Pancreas (tissue), 10 donors: Measurements from ENCODE around the gene DHRS4L2. TPM values are rescaled to one million over a fixed set of nuclear protein-coding genes. Genes with fewer than 3 reads are reported as not detected.
"Not testable (repeated sequence)": the region's sequence is repeated elsewhere in the genome, so short reads cannot be mapped to it uniquely, and the experiment has no call there.

Source experiments
- ATAC-seq, 4 donors: fragments of 200-7000 bp; cut with Tn5 transposase; one replicate each; pipeline versions ENCODE4 v1.8.0 to v1.9.1; 2020; ENCODE audit warnings: mild to moderate bottlenecking in 4 of 4, moderate library complexity in 4 of 4
- DNase-seq, 6 donors: peaks; one replicate each; pipeline ENCODE4 v3.0.0-alpha.2; 2020
- FAIRE-seq: peaks from 2 replicates; lab custom pipeline; 2012; peaks lifted over from hg19 to GRCh38; lab: Jason Lieb, UNC
- H3K27ac ChIP-seq, 4 donors: fragments of 200-600 bp; sonication (generic); 1 replicate in 3 of 4; 2 replicates in 1 of 4; pipeline versions ENCODE4 v1.5.0 to v1.8.0; 2020
- H3K27me3 ChIP-seq, 4 donors: fragments of 200-600 bp; one replicate each; pipeline ENCODE4 v1.8.0; 2021
- H3K36me3 ChIP-seq, 3 donors: fragments of 200-600 bp; sonication (generic) in 1 of 3; one replicate each; pipeline versions ENCODE4 v1.5.0 to v1.8.0; 2020 to 2021
- H3K4me1 ChIP-seq, 3 donors: fragments of 200-600 bp; one replicate each; pipeline ENCODE4 v1.8.0; 2021
- H3K4me3 ChIP-seq, 4 donors: fragments of 200-600 bp; sonication (generic) in 2 of 4; one replicate each; pipeline versions ENCODE4 v1.5.0 to v1.8.0; 2020 to 2021
- H3K9me3 ChIP-seq, 4 donors: fragments of 200-600 bp; one replicate each; pipeline ENCODE4 v1.8.0; 2021
- CTCF ChIP-seq, 4 donors: fragments of 200-600 bp; sonication (generic) in 3 of 4; IDR thresholded peaks; one replicate each; pipeline versions ENCODE4 v1.5.0 to v1.8.0; 2021; ENCODE audit warnings: antibody characterized with exemption in 4 of 4
- WGBS, 2 donors: extraction: QIAGEN DNeasy Blood & Tissue Kit; methylation state at CpG; one replicate each; pipeline ENCODE4 v1.1.7; 2013; 5-methylcytosine and 5-hydroxymethylcytosine counted together
- intact Hi-C, 3 donors: fragments of 100-400 bp; cut with DNase I; formaldehyde crosslinking; loops; one replicate each; pipeline versions ENCODE4 v1.11.1 to v1.14.2; 2022
- polyA plus RNA-seq, 2 donors: library from polyadenylated mRNA; stranded (reverse); fragments of 200-250 nt; gene quantifications; one replicate each; pipeline ENCODE4 v1.2.3, GENCODE V29; 2013
- total RNA-seq, 6 donors: library from RNA; stranded (reverse); fragmentation: NEBNext Ultra II Directional in 4 of 6; extraction: Animal tissue kit (Norgen Biotek cat#: 25700) in 4 of 6; gene quantifications; one replicate each; pipeline versions ENCODE4 v1.2.1 to v1.2.4, GENCODE V29; 2021 to 2023
- donor health status: healthy with polysubstance abuse.
- donor health status: DM: no; HTN: no; CAD: no; lungs with moderate emphysema.
- donor health status: DM: no; HTN: no; CAD: no.
- donor health status: control.
- donor health status: control.
- donor health status: Bipolar disorder and iron deficiency.
- donor health status: DM: yes; HTN: yes; CAD: no.
- donor health status: DM: no; HTN: no; CAD: no.
- donor health status: DM: no; HTN: no; CAD: no.
- donor health status: DM: yes; HTN: yes; CAD: no.

DHRS4L2 gene
- total and polyA plus RNA-seq, 8 donors = 10.3 to 35.0 (median 12.5) TPM

- H3K4me1 ChIP-seq, intact Hi-C loops, DNase-seq, H3K9me3 ChIP-seq, H3K27me3 ChIP-seq, FAIRE-seq, H3K36me3 ChIP-seq: not testable (repeated sequence)
- ATAC-seq = peak in 2 of 4 donors; percentile 0 to 1
- H3K27ac ChIP-seq = peak overlapping the region in 3 of 4 donors; percentile 57 to 95 (median 91)
- peak overlapping the region; percentile 51 to 88 (median 74) for H3K4me3 ChIP-seq
- peak in 1 of 4 donors; percentile 0 for TF ChIP-seq CTCF (IDR thresholded peaks at IDR 0.05)
- 5 to 6% methylated on average over 6 of the region's 6 CpGs for WGBS, 2 donors
These were observed 34.5 kb upstream of the DHRS4L2 start for GRCh38 chr14:23954279-23954614.

- Histone ChIP-seq H3K4me3 (peak overlapping the region in 2 of 4 donors; percentile 80 to 88), H3K27ac (peak overlapping the region in 1 of 4 donors; percentile 91)
- ATAC-seq (peak; percentile 25 to 67 (median 56)), DNase-seq (peak; percentile 59 to 91 (median 80))
- H3K36me3 ChIP-seq, H3K4me1 ChIP-seq, H3K9me3 ChIP-seq, intact Hi-C loops, FAIRE-seq, H3K27me3 ChIP-seq: not testable (repeated sequence)
- WGBS, 2 donors = 20 to 39% methylated on average over 19 of the region's 20 CpGs
These were observed 33.8 kb upstream of the DHRS4L2 start for GRCh38 chr14:23954965-23955364.

- DNase-seq, H3K36me3 ChIP-seq, H3K9me3 ChIP-seq, H3K4me1 ChIP-seq, FAIRE-seq, ATAC-seq, H3K27ac ChIP-seq, H3K4me3 ChIP-seq, intact Hi-C loops, H3K27me3 ChIP-seq: not testable (repeated sequence)
- WGBS, 2 donors = 80 to 93% methylated on average over 2 of the region's 2 CpGs
These were observed 32.9 kb upstream of the DHRS4L2 start for GRCh38 chr14:23955811-23956210.

- H3K9me3 ChIP-seq, H3K36me3 ChIP-seq, H3K4me1 ChIP-seq, ATAC-seq, FAIRE-seq, DNase-seq, H3K4me3 ChIP-seq, H3K27ac ChIP-seq, H3K27me3 ChIP-seq, intact Hi-C loops: not testable (repeated sequence)
- WGBS, 2 donors = 68 to 74% methylated on average over 9 of the region's 9 CpGs
These were observed 30.7 kb upstream of the DHRS4L2 start for GRCh38 chr14:23957913-23958569.

DNA sequence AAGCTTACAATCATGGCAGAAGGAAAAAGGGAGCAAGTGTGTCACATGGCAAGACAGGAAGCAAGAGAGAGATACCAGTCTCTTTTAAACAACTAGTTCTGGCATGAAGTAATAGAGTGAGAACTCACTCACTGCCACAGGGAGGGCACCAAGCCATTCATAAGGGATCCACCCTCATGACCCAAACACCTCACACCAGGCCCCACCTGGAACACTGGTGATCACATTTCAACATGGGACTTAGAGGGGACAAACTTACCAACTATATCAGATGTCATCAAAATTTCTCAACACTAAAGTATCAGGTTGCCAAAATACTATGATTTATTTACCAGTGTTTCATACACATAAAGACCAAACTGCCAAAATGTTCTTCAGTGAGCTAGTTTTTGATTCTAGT lies 27.8 kb upstream of the DHRS4L2 start:
- ATAC-seq, H3K4me1 ChIP-seq, intact Hi-C loops, H3K36me3 ChIP-seq, H3K27me3 ChIP-seq, H3K27ac ChIP-seq, H3K9me3 ChIP-seq, FAIRE-seq, H3K4me3 ChIP-seq, DNase-seq: not testable (repeated sequence)

- H3K27me3 ChIP-seq, H3K9me3 ChIP-seq, H3K27ac ChIP-seq, intact Hi-C loops, FAIRE-seq, H3K4me1 ChIP-seq, DNase-seq, H3K4me3 ChIP-seq, ATAC-seq, H3K36me3 ChIP-seq: not testable (repeated sequence)
- WGBS, 2 donors = 93 to 100% methylated on average over 1 of the region's 2 CpGs
These were observed 27.0 kb upstream of the DHRS4L2 start for GRCh38 chr14:23961704-23962103.

DNA sequence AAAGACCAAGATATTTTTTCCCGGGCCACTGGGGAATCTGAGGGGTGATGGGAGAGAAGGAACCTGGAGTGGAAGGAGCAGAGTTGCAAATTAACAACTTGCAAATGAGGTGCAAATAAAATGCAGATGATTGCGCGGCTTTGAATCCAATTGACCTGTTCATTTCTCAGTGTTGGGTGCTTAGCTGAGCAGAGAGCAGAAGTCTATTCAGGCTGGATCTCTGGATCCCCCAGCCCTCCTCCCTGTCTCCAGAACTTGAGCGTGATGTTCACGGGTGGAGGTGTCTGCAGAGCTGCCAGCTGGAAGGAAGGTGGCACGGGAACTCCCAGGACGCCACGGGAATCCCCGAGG lies 19.6 kb upstream of the DHRS4L2 start:
- intact Hi-C loops, H3K9me3 ChIP-seq, H3K27ac ChIP-seq, H3K27me3 ChIP-seq, FAIRE-seq, H3K4me1 ChIP-seq, H3K4me3 ChIP-seq, H3K36me3 ChIP-seq, DNase-seq, ATAC-seq: not testable (repeated sequence)
- 14 to 25% methylated on average over 1 of the region's 9 CpGs for WGBS, 2 donors

DNA sequence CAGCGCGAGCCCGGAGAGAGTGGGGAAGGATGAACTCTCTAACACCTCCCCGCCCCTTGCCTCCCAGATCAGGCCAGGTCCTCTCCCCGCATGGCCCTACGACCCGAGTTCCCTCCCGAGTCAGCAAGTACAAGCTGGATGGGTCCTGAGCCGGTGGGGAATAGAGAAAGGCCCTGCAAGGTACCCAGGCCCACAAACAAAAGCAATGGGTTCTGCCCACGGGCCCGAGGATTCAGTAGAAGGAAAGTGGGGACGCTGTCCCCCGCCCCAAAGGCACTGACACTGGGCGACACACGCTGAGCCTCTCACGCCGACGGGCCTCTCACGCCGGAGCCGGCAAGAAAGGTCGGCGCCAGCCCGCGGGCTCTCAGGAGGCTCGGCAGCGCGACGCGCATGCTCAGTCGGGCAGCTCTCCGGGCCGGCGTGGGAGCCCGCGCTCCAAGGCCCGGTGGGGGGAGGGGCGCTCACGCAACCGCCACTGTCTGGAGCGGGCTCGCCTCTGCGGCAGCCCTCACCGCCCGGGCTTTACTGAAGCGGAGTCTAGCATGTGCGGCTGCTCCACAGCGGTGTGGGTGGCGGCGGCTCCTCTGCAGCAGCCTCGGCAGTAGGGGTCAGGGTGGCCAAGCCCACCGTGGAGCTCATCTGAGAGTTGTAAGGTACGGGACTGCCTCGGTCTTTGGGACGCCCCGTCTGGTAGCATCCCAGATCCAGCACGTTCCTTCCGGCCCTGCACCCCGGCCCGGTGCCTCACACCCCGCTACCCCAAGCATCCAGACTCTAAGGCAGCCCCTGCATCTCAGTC lies 19.0 kb upstream of the DHRS4L2 start:
- intact Hi-C loops = loop anchor here in 1 of 3 donors (5.0 kb wide), 1 partner anchor 48 kb away; no protein-coding TSS in a partner anchor
- FAIRE-seq = not testable (repeated sequence)

GRCh38 chr14:23970283-23970659 lies 18.5 kb upstream of the DHRS4L2 start:
- not testable (repeated sequence) for H3K27me3 ChIP-seq, H3K36me3 ChIP-seq, FAIRE-seq, H3K27ac ChIP-seq, H3K4me3 ChIP-seq, H3K4me1 ChIP-seq, H3K9me3 ChIP-seq, DNase-seq
- 74 to 81% methylated on average over 13 of the region's 15 CpGs for WGBS, 2 donors
- ATAC-seq = peak; percentile 5 to 18 (median 10)
- intact Hi-C loops = loop anchor here in 1 of 3 donors (5.0 kb wide), 1 partner anchor 47 kb away; no protein-coding TSS in a partner anchor

More for the DNA sequence above, 19.0 kb upstream of the DHRS4L2 start:
- not testable (repeated sequence) for H3K36me3 ChIP-seq, H3K27me3 ChIP-seq, H3K9me3 ChIP-seq, H3K4me1 ChIP-seq, H3K27ac ChIP-seq
- 14 to 15% methylated on average over 38 to 58 of the region's 61 CpGs for WGBS, 2 donors
- ATAC-seq (peak; percentile 94 to 98 (median 96)), DNase-seq (peak; percentile 39 to 81 (median 64))
- H3K4me3 ChIP-seq = peak overlapping the region in 3 of 4 donors; percentile 31 to 48 (median 45)

GRCh38 chr14:23973178-23973577 lies 15.6 kb upstream of the DHRS4L2 start:
- not testable (repeated sequence) for H3K9me3 ChIP-seq, H3K27me3 ChIP-seq, H3K36me3 ChIP-seq, DNase-seq, FAIRE-seq, H3K4me3 ChIP-seq, H3K4me1 ChIP-seq, H3K27ac ChIP-seq, ATAC-seq
- 89 to 90% methylated on average over 8 of the region's 8 CpGs for WGBS, 2 donors
- intact Hi-C loops = loop anchor here in 2 of 3 donors (2.0 to 5.0 kb wide), 2 partner anchors 44 kb away; no protein-coding TSS in a partner anchor

- FAIRE-seq, H3K4me3 ChIP-seq, DNase-seq, H3K27me3 ChIP-seq, H3K9me3 ChIP-seq, H3K4me1 ChIP-seq, ATAC-seq, H3K36me3 ChIP-seq, H3K27ac ChIP-seq: not testable (repeated sequence)
- intact Hi-C loops = loop anchor here in 1 of 3 donors (5.0 kb wide), 1 partner anchor 43 kb away; no protein-coding TSS in a partner anchor
These were observed 14.7 kb upstream of the DHRS4L2 start for GRCh38 chr14:23974041-23974440.
